NCI-H345 (cell line): Measurements from ENCODE around the gene CNTNAP2.

ENCODE experiments used
- DNase-seq: peaks from one replicate; lab custom pipeline; 2025; lab: John Stamatoyannopoulos, UW

Gene CNTNAP2

GRCh38 chr7:146575903-146576302 lies 459.3 kb downstream of the CNTNAP2 start:
- DNase-seq: no peak

- DNase-seq: no peak
These were observed 475.4 kb downstream of the CNTNAP2 start for GRCh38 chr7:146591976-146592375.

GRCh38 chr7:146606628-146607027 lies 490.0 kb downstream of the CNTNAP2 start:
- DNase-seq: no peak

GRCh38 chr7:146619641-146620040 lies 503.0 kb downstream of the CNTNAP2 start:
- DNase-seq: no peak

GRCh38 chr7:146626912-146627311 lies 510.3 kb downstream of the CNTNAP2 start:
- no peak for DNase-seq

GRCh38 chr7:146635205-146636032 lies 518.8 kb downstream of the CNTNAP2 start:
- DNase-seq: peak; percentile 98

GRCh38 chr7:146636033-146636356 lies 519.4 kb downstream of the CNTNAP2 start:
- DNase-seq: no peak

- no peak for DNase-seq
These were observed 520.0 kb downstream of the CNTNAP2 start for GRCh38 chr7:146636581-146636980.

GRCh38 chr7:146639291-146639690 lies 522.7 kb downstream of the CNTNAP2 start:
- DNase-seq: no peak

GRCh38 chr7:146641491-146641890 lies 524.9 kb downstream of the CNTNAP2 start:
- no peak for DNase-seq

- DNase-seq: no peak
These were observed 528.9 kb downstream of the CNTNAP2 start for GRCh38 chr7:146645383-146645976.

- DNase-seq: no peak
These were observed 530.8 kb downstream of the CNTNAP2 start for GRCh38 chr7:146647445-146647844.

GRCh38 chr7:146652176-146652575 lies 535.6 kb downstream of the CNTNAP2 start:
- DNase-seq: no peak

GRCh38 chr7:146654048-146654447 lies 537.4 kb downstream of the CNTNAP2 start:
- DNase-seq: peak; percentile 10

- peak; percentile 93 for DNase-seq
These were observed 539.6 kb downstream of the CNTNAP2 start for GRCh38 chr7:146655928-146656797.

- no peak for DNase-seq
These were observed 540.4 kb downstream of the CNTNAP2 start for GRCh38 chr7:146656988-146657387.

GRCh38 chr7:146658604-146659003 lies 542.0 kb downstream of the CNTNAP2 start:
- DNase-seq: no peak

- DNase-seq: no peak
These were observed 543.1 kb downstream of the CNTNAP2 start for GRCh38 chr7:146659732-146660131.

- DNase-seq: peak; percentile 36
These were observed 544.2 kb downstream of the CNTNAP2 start for GRCh38 chr7:146660839-146661238.

GRCh38 chr7:146661435-146661834 lies 544.8 kb downstream of the CNTNAP2 start:
- DNase-seq: no peak

- DNase-seq: no peak
These were observed 545.3 kb downstream of the CNTNAP2 start for GRCh38 chr7:146661929-146662328.

GRCh38 chr7:146665023-146665422 lies 548.4 kb downstream of the CNTNAP2 start:
- no peak for DNase-seq

- DNase-seq: no peak
These were observed 553.9 kb downstream of the CNTNAP2 start for GRCh38 chr7:146670532-146670931.
